GM18499 (cell line): Measurements from ENCODE around the gene SLC25A39.
"Not testable (repeated sequence)": the region's sequence is repeated elsewhere in the genome, so short reads cannot be mapped to it uniquely, and the experiment has no call there.

ENCODE experiments used
- ATAC-seq: cut with Tn5 transposase; IDR thresholded peaks from one replicate; pipeline ENCODE4 v1.9.1; 2021; ENCODE audit warnings: moderate number of reproducible peaks; ENCODE audit not compliant: insufficient read depth, unreplicated experiment

SLC25A39 gene

DNA sequence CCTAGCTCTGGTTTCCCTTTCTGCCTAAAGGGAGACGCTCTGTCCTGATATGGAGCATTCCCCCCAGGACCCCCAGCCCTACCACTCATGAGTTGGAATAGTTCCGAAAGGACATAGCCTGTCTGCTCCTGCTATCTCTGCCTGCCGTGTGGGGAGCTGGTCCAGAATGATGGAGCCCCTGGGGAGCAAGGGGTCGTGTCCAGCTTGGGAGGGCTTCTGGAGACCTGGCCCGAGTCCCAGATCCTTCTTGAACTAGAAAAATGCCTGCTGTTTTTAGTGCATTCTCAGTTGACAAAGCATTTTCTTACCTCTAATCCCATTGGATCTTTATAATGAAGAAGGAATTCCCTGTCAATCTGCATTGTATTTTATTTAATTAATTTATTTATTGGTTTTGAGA lies 11.3 kb upstream of the SLC25A39 start:
- no peak for ATAC-seq

GRCh38 chr17:44335564-44335963 lies 10.9 kb upstream of the SLC25A39 start:
- ATAC-seq = no peak

DNA sequence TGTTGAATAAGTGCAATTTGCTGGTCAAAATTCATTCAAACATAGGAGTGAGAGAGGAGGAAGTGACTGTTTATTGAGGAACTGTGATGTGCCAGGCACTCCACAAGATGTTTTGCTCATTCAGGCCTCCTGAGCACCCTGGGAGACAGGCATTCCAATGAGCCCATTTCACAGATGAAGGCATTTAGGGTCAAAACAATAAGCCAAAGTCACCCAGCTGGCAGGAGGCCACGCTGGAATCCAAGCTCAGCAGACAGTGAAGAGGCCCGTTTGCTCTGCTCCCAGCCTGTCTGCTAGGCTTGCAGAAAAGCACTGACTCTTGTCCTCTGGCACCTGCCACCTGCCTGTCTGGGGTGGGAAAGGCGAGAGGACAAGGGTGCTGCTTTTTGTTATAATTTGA lies 10.1 kb upstream of the SLC25A39 start:
- ATAC-seq = no peak

- no peak for ATAC-seq
Measured at GRCh38 chr17:44334315-44334714, 9.7 kb upstream of the SLC25A39 start.

DNA sequence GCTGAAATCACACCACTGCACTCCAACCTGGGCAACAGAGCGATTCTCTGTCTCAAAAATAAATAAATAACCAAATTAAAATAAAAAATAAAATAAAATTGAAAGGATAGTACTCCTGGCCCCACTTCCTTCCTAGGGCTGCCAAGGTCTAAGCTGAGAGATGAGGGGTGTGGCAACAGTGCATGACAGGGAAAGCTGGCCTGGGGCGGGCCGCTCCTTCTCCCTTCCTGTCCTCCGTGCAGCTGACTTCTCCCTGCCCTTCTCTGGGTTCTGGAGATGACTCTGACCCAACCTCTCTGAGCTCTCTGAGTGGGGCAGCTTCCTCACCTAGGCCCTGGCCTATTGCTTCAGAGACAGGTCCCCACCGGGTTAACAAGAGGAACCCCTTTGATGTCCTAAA lies 8.7 kb upstream of the SLC25A39 start:
- ATAC-seq = no peak

DNA sequence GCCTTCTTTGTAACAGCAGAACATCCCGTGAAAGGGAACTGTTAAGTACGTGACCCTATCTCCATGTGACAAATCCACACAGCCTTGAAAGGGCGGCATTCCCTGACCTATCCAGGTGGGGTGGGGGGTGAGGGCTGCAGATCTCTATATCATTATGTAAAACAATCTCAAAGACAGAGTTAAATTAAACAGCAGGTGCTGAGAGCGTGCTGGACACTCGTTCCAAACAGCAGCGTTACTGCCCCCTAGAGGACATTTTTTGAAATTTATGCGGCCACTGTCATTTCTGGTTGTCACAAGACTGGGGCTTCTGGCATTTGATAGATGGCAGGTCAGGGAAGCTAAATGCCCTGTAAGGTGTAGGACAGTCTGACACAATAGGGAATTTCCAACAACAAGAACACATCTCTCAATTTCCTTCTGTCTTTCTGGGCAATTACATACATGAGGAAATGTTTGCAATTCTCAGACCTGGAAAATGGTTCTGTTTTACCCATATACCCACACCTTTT lies 6.7 kb upstream of the SLC25A39 start:
- ATAC-seq = no peak

DNA sequence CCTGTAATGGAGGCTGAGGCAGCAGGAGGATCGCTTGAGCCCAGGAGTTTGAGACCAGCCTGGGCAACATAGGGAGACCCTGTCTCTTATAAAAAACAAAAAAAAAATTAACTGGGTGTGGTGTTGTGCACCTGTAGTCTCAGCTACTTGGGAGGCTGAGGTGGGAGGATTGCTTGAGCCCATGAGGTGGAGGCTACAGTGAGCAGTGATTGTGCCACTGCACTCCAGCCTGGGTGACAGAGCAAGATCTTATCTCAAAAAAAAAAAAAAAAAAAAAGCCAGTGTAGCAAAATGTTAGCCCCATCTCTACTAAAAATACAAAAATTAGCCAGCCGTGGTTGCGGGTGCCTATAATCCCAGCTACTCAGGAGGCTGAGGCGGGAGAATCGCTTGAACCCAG lies 5.6 kb upstream of the SLC25A39 start:
- ATAC-seq = not testable (repeated sequence)

GRCh38 chr17:44329516-44329915 lies 4.9 kb upstream of the SLC25A39 start:
- ATAC-seq = not testable (repeated sequence)

GRCh38 chr17:44327715-44328449 lies 3.3 kb upstream of the SLC25A39 start:
- no peak for ATAC-seq

GRCh38 chr17:44326861-44327444 lies 2.3 kb upstream of the SLC25A39 start:
- no peak for ATAC-seq

DNA sequence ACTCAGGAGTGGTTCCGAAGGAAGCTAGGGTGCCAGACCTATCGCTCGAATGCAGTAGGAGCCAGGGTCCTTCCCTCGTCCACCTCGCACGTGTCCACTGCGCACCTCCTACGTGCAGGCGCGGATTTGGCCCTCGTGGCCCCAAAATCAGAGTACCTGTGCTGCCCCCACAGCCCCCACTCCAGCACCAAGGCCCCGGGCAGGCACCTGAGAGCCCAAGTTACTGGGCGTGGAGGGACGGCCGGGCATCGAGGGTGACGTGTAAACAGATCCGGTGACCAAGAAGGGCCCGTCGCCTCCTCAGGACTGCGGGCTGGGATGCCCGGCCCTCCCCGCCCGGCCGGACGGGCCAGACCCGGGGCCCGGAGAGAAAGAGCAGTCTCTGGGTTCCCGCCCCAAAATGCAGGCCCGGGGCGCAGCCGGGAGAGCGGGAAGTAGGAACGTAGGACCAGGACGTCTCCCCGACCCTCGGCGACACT lies 492 bp downstream of the SLC25A39 start:
- ATAC-seq = no peak

- ATAC-seq = no peak
Measured at GRCh38 chr17:44323359-44324091, 1.1 kb downstream of the SLC25A39 start.

GRCh38 chr17:44322236-44322895 lies 2.3 kb downstream of the SLC25A39 start:
- ATAC-seq = no peak

DNA sequence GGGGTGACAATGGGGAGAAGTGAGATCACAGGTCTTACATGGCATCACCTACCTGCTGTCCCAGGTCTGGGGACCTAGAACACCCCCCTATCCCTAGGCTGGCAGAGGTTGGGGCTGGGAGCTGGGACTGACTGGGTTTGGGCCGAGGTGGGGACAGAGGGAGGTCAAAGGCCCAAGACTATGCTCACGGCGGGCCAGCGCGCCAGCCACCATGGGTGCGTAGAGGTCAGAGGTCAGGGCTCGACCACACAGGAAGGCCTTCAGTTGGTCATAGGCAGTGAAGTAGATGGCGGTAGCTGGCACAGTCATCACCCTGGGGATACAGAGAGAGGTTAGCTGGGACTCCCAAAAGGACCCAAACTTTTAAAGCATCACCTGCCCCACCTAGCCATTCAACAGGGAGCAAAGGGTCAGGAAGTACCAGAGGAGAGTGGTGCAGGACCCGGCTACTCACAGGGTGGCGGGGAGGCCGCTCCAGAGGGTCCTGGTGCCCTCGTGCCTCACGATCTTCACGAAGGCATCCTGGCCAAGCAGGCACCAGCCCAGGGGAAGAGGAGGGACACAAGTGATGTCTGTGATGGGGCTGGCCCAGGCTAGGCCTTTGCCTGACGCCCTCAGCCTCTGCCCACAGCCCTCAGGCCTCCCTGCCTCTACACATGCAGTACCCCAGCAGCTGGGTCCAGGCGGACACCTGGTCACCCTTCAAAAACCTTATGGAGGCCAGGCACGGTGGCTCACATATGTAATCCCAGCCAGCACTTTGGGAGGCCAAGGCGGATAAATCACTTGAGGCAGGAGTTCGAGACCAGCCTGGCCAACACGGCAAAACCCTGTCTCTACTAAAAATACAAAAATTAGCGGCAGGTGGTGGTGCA lies 3.1 kb downstream of the SLC25A39 start:
- ATAC-seq = no peak

DNA sequence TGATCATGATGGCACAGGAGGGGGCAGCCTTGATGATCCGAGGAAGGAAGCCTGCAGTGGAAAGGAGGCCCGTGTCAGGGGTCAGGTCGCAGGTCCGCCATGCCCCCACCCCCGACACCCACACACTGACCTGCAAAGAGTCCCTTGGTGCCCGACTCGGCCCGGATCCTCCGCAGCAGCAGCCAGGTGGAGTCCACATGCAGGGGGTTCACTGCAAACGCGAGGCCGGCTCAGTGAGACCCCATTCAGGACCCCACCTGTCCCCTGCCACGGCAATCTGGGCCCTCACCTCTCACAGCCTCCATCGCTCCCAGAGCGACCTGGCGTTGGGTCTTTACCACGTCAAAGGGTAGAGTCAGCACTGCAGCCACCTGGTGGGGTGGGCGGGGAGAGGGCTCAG lies 4.6 kb downstream of the SLC25A39 start:
- no peak for ATAC-seq

GRCh38 chr17:44318077-44318892 lies 6.3 kb downstream of the SLC25A39 start:
- ATAC-seq = no peak

DNA sequence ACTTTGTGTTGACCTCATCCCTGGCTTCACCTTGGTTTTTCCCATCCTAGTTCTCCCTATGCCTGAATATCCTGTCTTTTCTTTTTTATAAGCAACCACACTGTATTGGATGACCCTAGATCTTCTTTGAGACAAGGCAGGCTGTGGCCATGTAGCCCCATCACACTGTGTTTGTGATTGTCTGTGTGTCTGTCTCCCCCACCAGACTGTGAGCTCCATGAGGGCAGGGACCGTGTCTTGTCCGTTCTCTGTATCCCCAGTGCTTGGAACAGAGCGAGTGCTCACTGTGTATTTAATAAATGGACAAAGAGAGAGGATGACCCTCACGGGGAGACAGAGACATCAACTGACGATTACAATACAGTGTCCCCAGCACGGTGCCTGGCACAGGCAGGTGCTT lies 7.1 kb downstream of the SLC25A39 start:
- ATAC-seq = no peak

- no peak for ATAC-seq
Measured at GRCh38 chr17:44315760-44316731, 8.6 kb downstream of the SLC25A39 start.
